Gastrocnemius medialis (tissue), 4 donors: ENCODE measurements around the gene SMYD3. TPM values are rescaled to one million over a fixed set of nuclear protein-coding genes. Genes with fewer than 3 reads are reported as not detected.

Experiments used
- ATAC-seq, 2 donors: fragments of 150-250 bp; one replicate each; pipeline ENCODE4 v1.9.1; 2016
- DNase-seq, 2 donors: peaks; one replicate each; pipeline ENCODE4 v3.0.0-alpha.2; 2019
- H3K27ac ChIP-seq, 4 donors: fragments of 200-600 bp; sonication (generic); 1 replicate in 1 of 4; 2 replicates in 3 of 4; pipeline ENCODE4 v1.5.1; 2016 to 2018; ENCODE audit warnings: mild to moderate bottlenecking in 2 of 4, moderate library complexity in 1 of 4
- H3K27me3 ChIP-seq, 3 donors: fragments of 200-600 bp; sonication (generic) in 2 of 3; 1 replicate in 1 of 3; 2 replicates in 2 of 3; pipeline versions ENCODE4 v1.5.1 to v1.6.0; 2016 to 2019; ENCODE audit warnings: mild to moderate bottlenecking in 1 of 3, moderate library complexity in 1 of 3
- H3K36me3 ChIP-seq, 2 donors: fragments of 200-600 bp; sonication (generic) in 1 of 2; one replicate each; pipeline ENCODE4 v1.5.1; 2017 to 2018
- H3K4me1 ChIP-seq, 2 donors: fragments of 200-600 bp; sonication (generic) in 1 of 2; one replicate each; pipeline ENCODE4 v1.5.1; 2016 to 2017; ENCODE audit warnings: mild to moderate bottlenecking in 2 of 2
- H3K4me3 ChIP-seq, 4 donors: fragments of 200-600 bp; sonication (generic) in 3 of 4; 1 replicate in 1 of 4; 2 replicates in 3 of 4; pipeline ENCODE4 v1.5.1; 2016 to 2019; ENCODE audit warnings: mild to moderate bottlenecking in 2 of 4
- H3K9me3 ChIP-seq, 3 donors: fragments of 200-600 bp; sonication (generic) in 2 of 3; 1 replicate in 1 of 3; 2 replicates in 2 of 3; pipeline ENCODE4 v1.5.1; 2016 to 2019
- POLR2A ChIP-seq, 2 donors: fragments of 450-650 bp; IDR thresholded peaks; one replicate each; pipeline ENCODE4 v1.6.1; 2017; ENCODE audit warnings: antibody characterized with exemption in 2 of 2, mild to moderate bottlenecking in 2 of 2, moderate library complexity in 2 of 2
- in situ Hi-C, 4 donors: fragments of 200-750 bp; cut with MboI; loops; one replicate each; pipeline versions ENCODE4 v1.15.0 to v1.8.0; 2017; ENCODE audit warnings: low sequenced_read_pairs in 4 of 4
- intact Hi-C: fragments of 100-400 bp; cut with DNase I; formaldehyde crosslinking; loops from one replicate; pipeline ENCODE4 v1.15.1; 2023; ENCODE audit warnings: low total_unique reads
- total RNA-seq, 4 donors: library from RNA; depleted of rRNA; stranded (reverse); fragments of >200 nt; gene quantifications; one replicate each; pipeline versions ENCODE4 v1.1.0 to v1.2.3, GENCODE V29; 2016
- TF ChIP-seq, protein P1 (sequence below), 5 experiments: fragments of 450-650 bp in 3 of 5; fragments of 200-600 bp in 2 of 5; sonication (generic) in 2 of 5; IDR thresholded peaks in 4 of 5; conservative IDR thresholded peaks in 1 of 5; 1 replicate in 4 of 5; 2 replicates in 1 of 5; pipeline ENCODE4 v1.5.1; 2016 to 2019; ENCODE audit warnings: antibody characterized with exemption in 5 of 5, mild to moderate bottlenecking in 3 of 5, moderate library complexity in 3 of 5

Gene SMYD3
- total RNA-seq, 4 donors from 2014 or later, result 4.4 to 10.3 (median 6.3) TPM

DNA sequence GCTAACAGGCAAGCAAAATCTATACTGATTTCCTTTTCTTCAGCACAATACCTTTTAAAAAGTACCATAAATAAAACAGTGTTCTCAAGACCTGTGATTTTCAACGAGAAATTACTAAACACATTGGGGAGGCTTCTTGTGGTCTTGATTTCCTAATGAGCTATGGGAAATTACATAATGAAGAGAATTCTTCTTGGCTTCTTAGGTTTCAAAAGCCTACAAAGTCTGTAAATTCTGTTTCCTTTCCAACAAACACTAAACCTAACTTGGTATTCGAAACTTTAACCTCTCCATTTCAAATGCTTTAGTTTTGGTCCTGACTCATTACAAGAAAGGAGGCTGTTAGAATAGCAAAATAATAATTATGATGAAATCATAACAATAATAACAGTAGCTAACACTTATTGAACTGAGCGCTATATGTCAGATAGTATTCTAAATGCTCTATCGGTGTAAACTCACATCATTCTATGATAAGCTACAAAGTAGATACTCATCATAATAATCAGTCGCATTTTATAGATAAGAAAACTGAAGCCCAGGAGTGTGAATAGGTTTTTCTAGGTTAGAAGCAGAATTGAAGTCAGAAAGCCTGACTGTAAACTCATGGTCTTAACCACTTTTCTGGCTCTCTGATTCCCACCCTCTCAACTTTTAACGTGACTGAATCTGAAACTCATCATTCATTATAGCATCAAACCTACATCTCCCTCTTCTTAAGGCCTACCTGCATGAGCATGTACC is 486.7 kb downstream of the SMYD3 start:
- in situ Hi-C loops (loop anchor here (25.0 kb wide), 1 partner anchor 467 kb away; no protein-coding TSS in a partner anchor), intact Hi-C loops (no loop called here)
- no peak for TF ChIP-seq POLR2A (IDR thresholded peaks at IDR 0.05)
- TF ChIP-seq, protein P1, sequence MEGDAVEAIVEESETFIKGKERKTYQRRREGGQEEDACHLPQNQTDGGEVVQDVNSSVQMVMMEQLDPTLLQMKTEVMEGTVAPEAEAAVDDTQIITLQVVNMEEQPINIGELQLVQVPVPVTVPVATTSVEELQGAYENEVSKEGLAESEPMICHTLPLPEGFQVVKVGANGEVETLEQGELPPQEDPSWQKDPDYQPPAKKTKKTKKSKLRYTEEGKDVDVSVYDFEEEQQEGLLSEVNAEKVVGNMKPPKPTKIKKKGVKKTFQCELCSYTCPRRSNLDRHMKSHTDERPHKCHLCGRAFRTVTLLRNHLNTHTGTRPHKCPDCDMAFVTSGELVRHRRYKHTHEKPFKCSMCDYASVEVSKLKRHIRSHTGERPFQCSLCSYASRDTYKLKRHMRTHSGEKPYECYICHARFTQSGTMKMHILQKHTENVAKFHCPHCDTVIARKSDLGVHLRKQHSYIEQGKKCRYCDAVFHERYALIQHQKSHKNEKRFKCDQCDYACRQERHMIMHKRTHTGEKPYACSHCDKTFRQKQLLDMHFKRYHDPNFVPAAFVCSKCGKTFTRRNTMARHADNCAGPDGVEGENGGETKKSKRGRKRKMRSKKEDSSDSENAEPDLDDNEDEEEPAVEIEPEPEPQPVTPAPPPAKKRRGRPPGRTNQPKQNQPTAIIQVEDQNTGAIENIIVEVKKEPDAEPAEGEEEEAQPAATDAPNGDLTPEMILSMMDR (IDR thresholded peaks at IDR 0.05 in 4 of 5, conservative IDR thresholded peaks at IDR 0.05 in 1 of 5), result no peak
- Histone ChIP-seq H3K27me3 (no peaks in the 10 kb centered on the region), H3K9me3 (no peaks in the 10 kb centered on the region), H3K4me1 (no peaks in the 10 kb centered on the region), H3K36me3 (no peaks in the 10 kb centered on the region), H3K27ac (no peak overlapping the region), H3K4me3 (no peak overlapping the region)
- DNase-seq, result no peak
- ATAC-seq, result no peak

DNA sequence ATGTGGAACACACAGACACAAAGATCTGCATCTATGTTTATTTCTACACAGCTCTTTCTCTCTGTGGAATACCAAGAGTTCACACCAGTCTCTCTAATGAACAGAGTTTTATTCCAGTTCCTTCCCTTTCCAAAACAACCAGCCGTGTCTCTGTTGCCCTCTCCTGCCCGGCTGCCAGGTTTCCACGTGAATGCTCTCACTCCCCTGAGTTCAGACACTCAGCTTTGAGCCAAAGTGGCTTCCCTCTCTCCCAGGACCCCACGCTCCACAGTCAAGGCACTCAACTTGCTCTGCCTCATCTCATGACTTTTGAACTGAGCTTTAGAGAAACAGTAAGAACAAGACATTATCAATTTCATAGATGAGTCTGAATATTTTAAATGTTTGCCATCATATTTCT is 488.9 kb downstream of the SMYD3 start:
- Histone ChIP-seq H3K27me3 (no peaks in the 10 kb centered on the region), H3K27ac (no peak overlapping the region), H3K36me3 (no peaks in the 10 kb centered on the region), H3K4me1 (no peaks in the 10 kb centered on the region), H3K4me3 (no peak overlapping the region), H3K9me3 (no peaks in the 10 kb centered on the region)
- ATAC-seq (no peak), DNase-seq (no peak)
- intact Hi-C loops, result no loop called here
- no peak for TF ChIP-seq POLR2A (IDR thresholded peaks at IDR 0.05)
- TF ChIP-seq, protein P1 (IDR thresholded peaks at IDR 0.05 in 4 of 5, conservative IDR thresholded peaks at IDR 0.05 in 1 of 5), result no peak
- in situ Hi-C loops, result loop anchor here (25.0 kb wide), 1 partner anchor 469 kb away; no protein-coding TSS in a partner anchor

DNA sequence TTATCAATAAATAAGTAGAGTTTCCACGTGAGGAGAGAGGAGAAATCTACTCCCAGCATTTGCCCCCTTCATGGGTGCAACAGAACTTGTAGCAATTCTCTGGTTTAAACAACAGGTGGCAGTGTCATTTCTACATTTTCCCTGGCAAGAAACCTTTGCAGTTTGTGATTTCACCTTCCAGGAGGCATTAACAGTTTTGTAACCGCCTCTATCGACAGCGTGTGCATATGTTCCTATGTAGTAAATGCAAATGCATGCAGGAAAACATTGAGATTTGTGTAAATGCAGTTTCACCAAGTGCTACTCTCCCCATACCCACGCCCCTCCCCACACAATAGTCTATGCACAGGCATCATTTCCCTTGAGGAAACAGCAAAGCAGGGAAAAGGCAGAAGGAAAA is 494.7 kb downstream of the SMYD3 start:
- DNase-seq (no peak), ATAC-seq (peak in 1 of 2 donors; percentile 39)
- no peaks in the 10 kb centered on the region for H3K36me3 ChIP-seq
- H3K9me3 ChIP-seq, result no peaks in the 10 kb centered on the region
- H3K4me1 ChIP-seq, result peaks cover 0 to 4% of the 10 kb centered on the region in 2 donors
- intact Hi-C loops, result loop anchor here (2.0 kb wide), 2 partner anchors 438 to 480 kb away; no protein-coding TSS in a partner anchor
- H3K4me3 ChIP-seq, result no peak overlapping the region
- H3K27me3 ChIP-seq, result no peaks in the 10 kb centered on the region
- no peak overlapping the region for H3K27ac ChIP-seq
- in situ Hi-C loops, result loop anchor here (25.0 kb wide), 1 partner anchor 475 kb away; no protein-coding TSS in a partner anchor
- no peak for TF ChIP-seq POLR2A (IDR thresholded peaks at IDR 0.05)
- TF ChIP-seq, protein P1 (IDR thresholded peaks at IDR 0.05 in 4 of 5, conservative IDR thresholded peaks at IDR 0.05 in 1 of 5), result peak in 4 of 5 experiments; percentile 29 to 57 (median 48)

DNA sequence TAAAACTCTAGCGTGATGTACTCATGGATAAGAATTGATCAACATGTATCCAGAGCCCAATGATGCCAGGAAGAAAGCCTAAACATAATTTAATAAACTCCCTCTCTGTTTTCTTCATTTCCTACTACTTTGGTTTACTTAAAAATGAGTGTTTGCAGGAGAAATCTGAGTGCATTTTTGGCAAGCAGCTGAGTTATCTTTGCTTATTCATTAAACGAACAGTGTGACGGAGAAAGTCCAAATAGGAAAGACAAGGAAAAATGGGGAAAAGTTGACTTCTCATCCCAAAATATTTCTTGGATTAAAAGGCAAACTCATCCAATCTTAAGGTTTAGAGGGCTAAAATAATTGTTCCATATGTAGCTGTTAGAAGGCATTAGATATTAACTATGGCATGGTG is 496.7 kb downstream of the SMYD3 start:
- no peaks in the 10 kb centered on the region for H3K9me3 ChIP-seq
- in situ Hi-C loops (loop anchor here (25.0 kb wide), 1 partner anchor 477 kb away; no protein-coding TSS in a partner anchor), intact Hi-C loops (no loop called here)
- H3K4me3 ChIP-seq, result no peak overlapping the region
- no peak overlapping the region for H3K27ac ChIP-seq
- ATAC-seq (no peak), DNase-seq (no peak)
- peaks cover 0 to 4% of the 10 kb centered on the region in 2 donors for H3K4me1 ChIP-seq
- no peaks in the 10 kb centered on the region for H3K27me3 ChIP-seq
- H3K36me3 ChIP-seq, result no peaks in the 10 kb centered on the region
- TF ChIP-seq POLR2A (IDR thresholded peaks at IDR 0.05), result no peak
- TF ChIP-seq, protein P1 (IDR thresholded peaks at IDR 0.05 in 4 of 5, conservative IDR thresholded peaks at IDR 0.05 in 1 of 5), result no peak
